ENCODE results near the gene POLDIP2. TPM values are rescaled to one million over a fixed set of nuclear protein-coding genes. Genes with fewer than 3 reads are reported as not detected.

Gene POLDIP2
- total RNA-seq, 1 donor from 2014 or later = 57.2 TPM

DNA sequence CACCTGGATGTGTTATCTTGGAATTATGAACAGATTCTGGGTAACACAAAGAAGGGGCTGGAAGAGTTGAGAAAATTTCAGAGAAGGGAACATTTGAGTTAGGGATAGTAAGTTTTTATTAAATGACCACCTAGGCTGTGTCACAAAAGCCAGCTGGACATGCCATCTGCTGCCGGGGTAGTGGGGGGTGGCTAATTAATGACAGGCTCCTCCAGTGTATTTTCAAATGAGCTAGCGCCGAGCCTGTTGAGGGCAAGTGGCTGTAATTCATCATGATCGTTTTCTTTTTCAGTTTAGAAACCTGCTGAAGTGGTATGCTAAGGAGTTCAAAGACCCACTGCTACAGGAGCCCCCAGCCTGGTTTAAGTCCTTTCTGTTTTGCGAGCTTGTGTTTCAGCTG is 32.1 kb downstream of the POLDIP2 start:
- peak overlapping the region; percentile 7 for H3K27ac Mint-ChIP-seq (ENCODE audit: unreplicated experiment)
- peaks cover 3% of the 10 kb centered on the region for H3K27me3 Mint-ChIP-seq (ENCODE audit: unreplicated experiment)
- no peak overlapping the region for H3K4me3 Mint-ChIP-seq (ENCODE audit: unreplicated experiment)
- peaks cover 15% of the 10 kb centered on the region for H3K4me1 Mint-ChIP-seq (ENCODE audit: unreplicated experiment)
- DNase-seq (ENCODE audit: low spot score) = no peak
- no peaks in the 10 kb centered on the region for H3K9me3 Mint-ChIP-seq (ENCODE audit: unreplicated experiment)
- peaks cover 17% of the 10 kb centered on the region for H3K36me3 Mint-ChIP-seq (ENCODE audit: low read depth, unreplicated experiment)
- TF ChIP-seq, protein P1, sequence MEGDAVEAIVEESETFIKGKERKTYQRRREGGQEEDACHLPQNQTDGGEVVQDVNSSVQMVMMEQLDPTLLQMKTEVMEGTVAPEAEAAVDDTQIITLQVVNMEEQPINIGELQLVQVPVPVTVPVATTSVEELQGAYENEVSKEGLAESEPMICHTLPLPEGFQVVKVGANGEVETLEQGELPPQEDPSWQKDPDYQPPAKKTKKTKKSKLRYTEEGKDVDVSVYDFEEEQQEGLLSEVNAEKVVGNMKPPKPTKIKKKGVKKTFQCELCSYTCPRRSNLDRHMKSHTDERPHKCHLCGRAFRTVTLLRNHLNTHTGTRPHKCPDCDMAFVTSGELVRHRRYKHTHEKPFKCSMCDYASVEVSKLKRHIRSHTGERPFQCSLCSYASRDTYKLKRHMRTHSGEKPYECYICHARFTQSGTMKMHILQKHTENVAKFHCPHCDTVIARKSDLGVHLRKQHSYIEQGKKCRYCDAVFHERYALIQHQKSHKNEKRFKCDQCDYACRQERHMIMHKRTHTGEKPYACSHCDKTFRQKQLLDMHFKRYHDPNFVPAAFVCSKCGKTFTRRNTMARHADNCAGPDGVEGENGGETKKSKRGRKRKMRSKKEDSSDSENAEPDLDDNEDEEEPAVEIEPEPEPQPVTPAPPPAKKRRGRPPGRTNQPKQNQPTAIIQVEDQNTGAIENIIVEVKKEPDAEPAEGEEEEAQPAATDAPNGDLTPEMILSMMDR (IDR thresholded peaks at IDR 0.05; ENCODE audit: unreplicated experiment) = no peak

DNA sequence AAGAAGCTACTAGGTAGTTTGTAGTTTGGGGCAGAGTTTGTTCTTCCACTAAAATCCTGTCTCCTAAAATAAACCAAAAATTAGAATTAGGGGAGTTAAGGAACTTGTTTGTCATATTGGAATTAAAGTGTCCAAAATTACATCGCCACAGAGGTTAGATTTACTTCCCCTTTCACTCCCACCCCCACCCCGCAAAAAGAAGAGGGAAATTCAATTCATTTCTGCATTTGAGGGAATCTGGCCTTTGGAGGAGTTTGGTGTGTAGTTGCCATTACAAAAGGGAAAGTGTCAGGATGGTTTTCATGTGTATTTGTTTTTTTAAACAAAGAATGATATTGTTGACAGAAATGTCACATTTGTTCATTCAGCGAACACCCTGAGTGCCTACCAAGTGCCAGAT is 32.5 kb downstream of the POLDIP2 start:
- H3K27ac Mint-ChIP-seq (ENCODE audit: unreplicated experiment) = peak overlapping the region; percentile 7
- H3K4me3 Mint-ChIP-seq (ENCODE audit: unreplicated experiment) = no peak overlapping the region
- H3K36me3 Mint-ChIP-seq (ENCODE audit: low read depth, unreplicated experiment) = peaks cover 17% of the 10 kb centered on the region
- no peak for DNase-seq (ENCODE audit: low spot score)
- TF ChIP-seq, protein P1 (IDR thresholded peaks at IDR 0.05; ENCODE audit: unreplicated experiment) = no peak
- H3K27me3 Mint-ChIP-seq (ENCODE audit: unreplicated experiment) = peaks cover 3% of the 10 kb centered on the region
- peaks cover 19% of the 10 kb centered on the region for H3K4me1 Mint-ChIP-seq (ENCODE audit: unreplicated experiment)
- no peaks in the 10 kb centered on the region for H3K9me3 Mint-ChIP-seq (ENCODE audit: unreplicated experiment)

DNA sequence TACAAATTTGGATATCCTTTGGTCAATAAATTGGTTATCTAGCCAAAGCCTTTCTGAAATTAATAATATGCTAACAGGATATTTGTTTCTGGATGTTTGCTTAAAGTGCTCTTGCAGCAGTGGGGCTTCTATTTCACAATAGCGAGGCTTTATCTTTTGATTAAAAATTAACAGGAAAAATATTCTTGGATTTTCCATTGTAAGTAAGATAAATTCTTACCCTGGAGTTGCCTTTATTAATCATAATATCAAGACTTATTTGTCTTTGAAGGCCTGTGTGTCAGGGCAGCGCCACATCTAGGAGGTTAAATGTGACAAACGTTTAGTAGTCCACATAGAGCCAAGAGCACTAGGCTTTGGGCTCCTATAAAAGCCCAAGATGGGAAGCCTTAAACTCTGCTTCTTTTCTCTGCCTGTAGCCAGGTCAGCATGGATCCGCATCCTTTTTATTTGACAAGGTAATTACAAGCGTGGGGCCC is 33.0 kb downstream of the POLDIP2 start:
- Mint-ChIP-seq H3K4me1 (ENCODE audit: unreplicated experiment) (peaks cover 24% of the 10 kb centered on the region), H3K4me3 (ENCODE audit: unreplicated experiment) (no peak overlapping the region), H3K36me3 (ENCODE audit: low read depth, unreplicated experiment) (peaks cover 17% of the 10 kb centered on the region), H3K27ac (ENCODE audit: unreplicated experiment) (no peak overlapping the region), H3K27me3 (ENCODE audit: unreplicated experiment) (peaks cover 3% of the 10 kb centered on the region), H3K9me3 (ENCODE audit: unreplicated experiment) (no peaks in the 10 kb centered on the region)
- TF ChIP-seq, protein P1 (IDR thresholded peaks at IDR 0.05; ENCODE audit: unreplicated experiment) = no peak
- no peak for DNase-seq (ENCODE audit: low spot score)

DNA sequence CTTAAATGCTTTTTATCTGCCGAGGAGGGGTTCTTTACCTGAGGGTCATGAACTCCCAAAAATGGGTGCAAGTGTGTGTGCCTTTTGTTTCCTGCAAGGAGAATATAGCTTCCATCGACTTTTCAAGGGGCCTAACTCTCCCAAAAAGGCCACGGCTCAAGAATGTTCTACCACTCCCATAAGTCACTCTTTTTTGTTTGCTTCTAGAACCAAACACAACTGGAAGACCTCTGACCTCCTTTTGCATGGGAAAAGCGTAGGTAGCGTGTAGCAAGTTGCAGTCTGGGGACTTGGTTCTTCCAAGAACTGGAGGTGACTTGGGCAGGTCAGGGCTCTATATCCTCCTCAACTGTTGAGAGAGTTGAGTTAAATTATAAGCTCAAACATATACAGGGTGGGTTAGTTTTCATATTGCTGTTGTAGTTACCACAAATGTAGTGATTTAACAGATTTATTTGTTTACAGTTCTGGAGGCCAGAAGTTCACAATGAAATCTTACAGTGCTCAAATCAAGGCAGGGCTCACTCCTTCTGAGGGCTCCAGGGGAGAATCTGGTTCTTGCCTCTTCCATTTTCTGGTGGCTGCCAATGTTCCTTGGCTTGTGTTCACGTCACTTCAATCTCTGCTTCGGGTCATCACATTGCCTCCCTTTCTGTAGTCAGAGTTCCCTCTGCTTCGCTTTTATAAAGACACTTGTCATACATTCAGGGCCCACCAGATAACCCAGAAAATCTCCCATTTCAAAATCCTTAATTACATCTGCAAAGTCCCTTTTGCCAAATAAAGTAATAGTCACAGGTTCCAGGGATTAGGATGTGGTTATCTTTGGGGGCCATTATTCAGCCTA is 36.9 kb downstream of the POLDIP2 start:
- DNase-seq (ENCODE audit: low spot score) = no peak
- TF ChIP-seq, protein P1 (IDR thresholded peaks at IDR 0.05; ENCODE audit: unreplicated experiment) = no peak
- Mint-ChIP-seq H3K4me1 (ENCODE audit: unreplicated experiment) (peaks cover 39% of the 10 kb centered on the region), H3K27me3 (ENCODE audit: unreplicated experiment) (peaks cover 11% of the 10 kb centered on the region), H3K4me3 (ENCODE audit: unreplicated experiment) (peak overlapping the region; percentile 96), H3K27ac (ENCODE audit: unreplicated experiment) (peak overlapping the region; percentile 2), H3K9me3 (ENCODE audit: unreplicated experiment) (peaks cover 6% of the 10 kb centered on the region), H3K36me3 (ENCODE audit: low read depth, unreplicated experiment) (no peaks in the 10 kb centered on the region)

DNA sequence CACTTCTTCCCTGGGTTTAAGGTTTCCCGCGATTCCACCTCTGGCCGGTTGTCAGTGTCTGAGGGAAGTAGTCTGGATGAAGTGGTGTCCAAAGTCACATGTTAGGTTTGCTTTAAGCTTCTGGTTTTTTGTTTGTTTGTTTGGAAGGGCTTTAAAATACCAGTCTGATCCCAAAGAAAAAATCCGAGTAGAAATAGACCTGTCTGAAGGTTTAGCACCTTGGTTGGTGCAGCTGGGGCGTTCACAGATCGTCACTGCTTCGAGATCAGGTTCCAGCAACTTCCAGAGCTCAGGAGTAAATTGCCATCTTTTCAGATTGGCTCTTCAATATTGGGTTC is 37.8 kb downstream of the POLDIP2 start:
- Mint-ChIP-seq H3K36me3 (ENCODE audit: low read depth, unreplicated experiment) (no peaks in the 10 kb centered on the region), H3K27me3 (ENCODE audit: unreplicated experiment) (peaks cover 11% of the 10 kb centered on the region), H3K4me3 (ENCODE audit: unreplicated experiment) (peak overlapping the region; percentile 96), H3K27ac (ENCODE audit: unreplicated experiment) (peak overlapping the region; percentile 78), H3K9me3 (ENCODE audit: unreplicated experiment) (peaks cover 6% of the 10 kb centered on the region), H3K4me1 (ENCODE audit: unreplicated experiment) (peaks cover 39% of the 10 kb centered on the region)
- TF ChIP-seq, protein P1 (IDR thresholded peaks at IDR 0.05; ENCODE audit: unreplicated experiment) = no peak
- DNase-seq (ENCODE audit: low spot score) = no peak

All from endothelial cell (in vitro differentiated cells).